HG03196 (cell line): Measurements from ENCODE around the gene RAB27A.
"Not testable (repeated sequence)": the region's sequence is repeated elsewhere in the genome, so short reads cannot be mapped to it uniquely, and the experiment has no call there.

Experiments
- ATAC-seq: cut with Tn5 transposase; IDR thresholded peaks from one replicate; pipeline ENCODE4 v1.9.1; 2021; ENCODE audit not compliant: unreplicated experiment

RAB27A gene

DNA sequence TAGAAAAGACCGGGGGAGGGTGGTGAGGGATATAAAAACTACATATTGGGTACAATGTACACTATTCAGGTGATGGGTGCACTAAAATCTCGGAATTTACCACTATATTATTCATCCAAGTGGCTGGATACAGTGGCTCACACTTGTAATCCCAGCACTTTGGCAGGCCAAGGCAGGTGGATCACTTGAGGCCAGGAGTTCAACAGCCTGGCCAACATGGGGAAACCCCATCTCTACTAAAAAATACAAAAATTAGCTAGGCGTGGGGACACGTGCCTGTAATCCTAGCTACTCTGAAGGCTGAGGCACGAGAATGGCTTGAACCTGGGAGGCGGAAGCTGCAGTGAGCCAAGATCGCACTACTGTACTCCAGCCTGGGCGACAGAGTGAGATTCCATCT is 37.4 kb downstream of the RAB27A start:
- ATAC-seq: not testable (repeated sequence)

DNA sequence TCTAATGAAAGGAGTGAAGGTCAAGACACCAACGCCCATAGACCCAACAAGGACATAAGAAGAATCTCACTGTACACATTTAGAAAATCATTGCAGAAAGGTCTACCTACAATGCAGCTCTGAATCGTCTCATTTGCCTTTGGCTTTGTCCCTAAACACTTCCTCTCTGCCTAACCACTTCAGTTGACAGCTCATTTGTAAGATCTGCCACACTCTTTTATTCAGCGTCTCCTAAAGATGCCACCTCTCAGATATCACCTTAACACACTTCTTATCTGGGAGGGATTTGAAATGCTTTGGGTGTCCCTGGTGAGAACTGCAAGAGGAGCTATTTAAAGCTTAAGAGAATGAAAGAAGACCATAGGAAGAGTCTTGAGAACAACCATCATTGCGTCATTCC is 38.7 kb downstream of the RAB27A start:
- no peak for ATAC-seq

DNA sequence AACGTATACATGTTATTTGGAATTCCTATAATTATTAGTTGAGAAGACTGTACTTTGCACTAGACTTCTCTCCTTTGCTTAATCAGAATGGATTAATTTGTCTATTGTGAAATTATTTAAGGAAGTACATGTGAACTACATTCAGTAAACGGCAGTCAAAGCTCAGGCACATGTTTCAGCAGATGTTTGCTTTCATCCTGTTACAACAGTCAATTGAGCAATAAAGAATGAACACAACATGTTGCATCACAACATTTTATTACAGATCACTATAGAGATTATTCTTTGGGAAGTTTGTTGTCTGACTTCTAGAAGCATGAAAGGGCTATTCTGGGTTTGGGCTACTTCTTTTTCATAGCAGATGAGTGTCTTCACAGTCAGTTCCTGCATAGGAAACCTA is 39.2 kb downstream of the RAB27A start:
- no peak for ATAC-seq

- not testable (repeated sequence) for ATAC-seq
Observed at GRCh38 chr15:55249885-55250284, 39.7 kb downstream of the RAB27A start.

GRCh38 chr15:55248895-55249294 is 40.7 kb downstream of the RAB27A start:
- no peak for ATAC-seq

- ATAC-seq: no peak
Observed at GRCh38 chr15:55247766-55248427, 41.7 kb downstream of the RAB27A start.

DNA sequence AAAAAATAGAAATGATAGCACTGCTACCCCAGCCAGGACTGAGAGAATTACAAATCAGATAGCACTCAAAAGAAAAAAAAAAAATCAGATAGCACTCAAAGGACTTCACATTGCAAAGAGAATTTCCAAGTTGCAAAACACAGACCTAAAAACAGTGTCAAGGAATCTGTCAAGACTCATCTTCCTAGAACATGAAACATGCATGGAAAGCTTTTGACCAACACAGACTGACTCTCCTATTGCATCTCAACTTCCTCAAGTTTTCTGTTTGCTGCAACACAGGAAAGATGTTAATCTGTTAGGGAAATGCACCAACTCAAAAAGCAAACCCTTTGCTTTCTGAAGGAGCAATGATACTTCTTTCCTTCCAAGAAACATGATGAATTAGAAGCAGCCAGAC is 42.3 kb downstream of the RAB27A start:
- ATAC-seq: no peak

DNA sequence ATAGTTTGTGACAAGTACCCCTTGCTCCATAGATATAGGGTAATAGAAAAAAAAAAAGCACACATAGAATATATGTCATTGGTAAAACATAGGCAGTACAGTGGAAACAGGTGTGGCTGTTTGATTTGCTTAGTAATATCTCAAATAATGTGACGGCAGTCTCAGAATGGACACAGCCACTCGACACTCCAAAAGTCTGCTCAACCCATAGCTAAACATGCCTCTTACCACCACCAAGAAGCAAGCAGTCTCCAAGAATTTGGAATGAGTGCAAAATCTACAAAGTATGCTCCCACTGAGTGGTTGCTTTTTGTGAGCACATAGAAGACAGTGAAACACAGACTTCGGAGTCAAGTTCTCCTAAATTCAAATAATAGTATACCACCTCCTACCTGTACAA is 43.0 kb downstream of the RAB27A start:
- no peak for ATAC-seq

DNA sequence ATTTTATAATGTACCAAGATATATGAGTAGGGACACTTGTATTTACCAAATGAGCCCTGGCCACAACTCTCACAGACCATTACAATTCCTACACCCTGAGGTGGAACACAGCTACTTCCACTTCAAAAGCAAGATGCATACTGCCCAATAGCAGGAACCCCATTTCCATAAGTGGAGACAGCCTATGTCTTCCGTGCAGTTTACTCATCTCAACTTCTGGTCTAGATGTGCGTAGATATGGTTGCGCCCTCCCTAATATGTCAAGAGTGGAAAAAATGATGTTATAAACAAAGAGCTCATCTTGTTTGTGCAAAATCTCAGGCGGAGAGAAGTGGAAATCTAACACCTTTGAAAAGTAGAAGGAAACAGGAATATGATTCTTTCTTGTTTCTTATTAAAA is 44.6 kb downstream of the RAB27A start:
- ATAC-seq: no peak

DNA sequence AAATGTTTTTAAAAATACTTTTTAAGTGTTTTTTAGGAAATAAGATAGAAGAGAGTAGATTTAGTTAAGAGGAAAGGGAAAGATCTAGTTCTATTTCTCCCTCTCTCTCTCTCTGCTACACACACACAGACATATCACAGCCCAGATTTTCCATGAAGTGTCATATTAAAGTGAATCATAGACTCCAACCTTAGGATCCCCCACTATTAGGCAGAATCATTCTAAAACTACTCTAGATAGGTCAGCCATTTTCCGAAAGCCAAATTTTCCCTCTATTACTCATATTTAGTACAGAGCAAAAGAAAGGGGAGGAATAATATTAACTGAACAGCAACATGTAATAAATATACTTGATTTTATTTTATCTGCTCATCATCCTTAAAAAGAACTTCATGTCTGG is 47.7 kb downstream of the RAB27A start:
- no peak for ATAC-seq

GRCh38 chr15:55241186-55241585 is 48.4 kb downstream of the RAB27A start:
- ATAC-seq: no peak

GRCh38 chr15:55240125-55240760 is 49.4 kb downstream of the RAB27A start:
- no peak for ATAC-seq

- ATAC-seq: no peak
Observed at GRCh38 chr15:55239440-55240124, 50.0 kb downstream of the RAB27A start.

DNA sequence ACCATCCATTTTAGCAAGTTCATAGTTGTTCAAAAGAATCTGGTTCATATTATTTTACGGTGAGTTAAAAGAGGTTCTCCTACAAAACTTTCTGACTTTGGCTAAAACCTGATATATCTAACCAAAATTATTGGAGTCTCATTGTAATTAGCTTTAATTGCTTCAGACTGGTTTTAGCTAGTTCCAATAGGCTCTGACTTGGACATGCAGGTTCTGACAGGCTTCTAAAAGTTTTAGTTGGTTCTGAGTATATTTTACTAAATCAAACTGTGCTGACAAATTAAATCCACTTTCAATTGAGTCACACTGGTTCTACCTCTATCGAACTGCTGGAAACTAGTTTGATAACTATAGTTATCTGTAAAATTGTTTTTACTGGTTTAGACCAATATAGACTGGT is 50.7 kb downstream of the RAB27A start:
- no peak for ATAC-seq

- ATAC-seq: no peak
Observed at GRCh38 chr15:55237219-55238130, 52.1 kb downstream of the RAB27A start.

DNA sequence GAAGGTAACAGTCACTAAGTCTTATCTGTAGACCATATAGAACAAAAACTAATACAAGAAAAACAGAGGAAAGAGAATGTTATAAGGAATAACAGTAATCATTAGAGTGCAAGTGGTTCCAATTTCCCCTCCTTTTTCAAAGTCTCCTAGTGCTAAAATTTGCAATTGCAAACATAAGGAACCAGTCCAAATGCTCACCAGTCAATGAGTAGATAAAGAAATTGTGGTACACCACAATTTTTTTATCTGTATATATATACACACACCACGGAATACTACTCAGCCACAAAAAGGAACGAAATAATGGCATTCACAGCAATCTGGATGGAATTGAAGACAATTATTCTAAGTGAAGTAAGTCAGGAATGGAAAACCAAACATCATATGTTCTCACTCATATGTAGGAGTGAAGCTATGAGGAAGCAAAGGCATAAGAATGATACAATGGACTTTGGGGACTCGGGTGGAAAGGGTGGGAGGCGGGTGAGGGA is 54.0 kb downstream of the RAB27A start:
- ATAC-seq: no peak

DNA sequence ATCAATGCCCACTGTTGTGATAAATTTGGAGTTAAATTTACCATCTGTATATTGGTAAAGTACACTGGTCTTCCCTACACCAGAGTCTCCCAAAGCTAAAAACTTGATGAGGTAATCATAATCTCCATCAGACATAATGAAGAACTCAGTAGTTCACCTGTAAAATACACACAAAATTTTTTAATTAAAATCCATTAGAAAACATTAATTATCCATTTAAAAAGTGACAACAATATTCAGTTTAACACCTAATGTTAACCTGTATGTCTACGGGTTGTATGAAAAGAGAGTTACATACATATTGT is 54.9 kb downstream of the RAB27A start:
- ATAC-seq: no peak

- ATAC-seq: no peak
Observed at GRCh38 chr15:55234104-55234799, 55.4 kb downstream of the RAB27A start.

GRCh38 chr15:55231455-55231854 is 58.2 kb downstream of the RAB27A start:
- ATAC-seq: no peak

DNA sequence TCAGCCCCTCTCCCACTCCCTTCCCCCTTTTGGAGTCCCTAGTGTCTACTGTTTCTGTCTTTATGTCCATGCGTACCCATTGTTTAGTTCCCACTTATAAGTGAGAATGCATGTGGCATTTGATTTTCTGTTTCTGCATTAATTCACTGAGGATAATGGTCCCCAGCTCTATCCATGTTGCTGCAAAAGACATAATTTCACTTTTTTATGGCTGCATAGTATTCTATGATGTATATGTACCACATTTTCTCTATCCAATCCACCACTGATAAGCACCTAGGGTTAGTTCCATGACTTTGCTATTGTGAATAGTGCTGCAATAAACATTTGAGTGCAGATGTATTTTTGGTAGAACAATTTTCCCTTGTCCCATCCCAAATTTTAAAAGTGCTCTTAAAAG is 58.7 kb downstream of the RAB27A start:
- ATAC-seq: no peak
